HepG2 (cell line): ENCODE data around the gene NUTF2.

Experiments used
- FOXM1 ChIP-seq: sonication (generic); formaldehyde crosslinking; IDR thresholded peaks from 2 replicates; pipeline ENCODE4 v1.5.0; 2020; ENCODE audit warnings: missing genetic modification reagents
- ZFP41 ChIP-seq: sonication (generic); formaldehyde crosslinking; IDR thresholded peaks from 2 replicates; pipeline ENCODE4 v1.4.0; 2020; ENCODE audit warnings: mild to moderate bottlenecking, missing genetic modification reagents, borderline replicate concordance
- ZNF354B ChIP-seq: sonication (generic); formaldehyde crosslinking; IDR thresholded peaks from 2 replicates; pipeline ENCODE4 v1.8.0; 2022; ENCODE audit warnings: mild to moderate bottlenecking, missing genetic modification reagents
- ZNF879 ChIP-seq: sonication (generic); formaldehyde crosslinking; IDR thresholded peaks from 2 replicates; pipeline ENCODE4 v1.8.1; 2023; ENCODE audit warnings: missing genetic modification reagents
- TF ChIP-seq, protein P1 (sequence below): sonication (generic); formaldehyde crosslinking; IDR thresholded peaks from 2 replicates; pipeline ENCODE4 v1.5.0; 2020; ENCODE audit warnings: mild to moderate bottlenecking, missing genetic modification reagents, moderate library complexity

DNA sequence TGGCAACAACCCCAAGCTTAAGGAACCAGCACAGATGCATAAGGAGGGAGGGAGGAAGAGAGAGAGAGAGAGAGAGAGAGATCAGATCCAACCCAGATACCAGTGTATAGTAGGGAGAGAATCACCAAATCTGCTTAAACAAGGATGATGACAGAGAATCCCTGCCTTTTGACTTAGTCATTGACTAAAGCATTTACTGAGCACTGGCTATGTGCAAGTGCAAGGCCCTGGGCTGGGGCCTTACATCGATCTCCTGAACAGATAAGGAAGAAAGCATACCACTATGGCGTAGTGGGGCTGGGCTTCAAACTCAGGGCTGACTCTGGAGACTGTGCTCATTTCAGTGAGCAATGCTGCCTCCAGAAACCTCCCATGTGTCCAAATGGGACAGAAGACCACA is 24.2 kb upstream of the NUTF2 start:
- TF ChIP-seq ZNF879 (CRISPR knock-in tag), result no peak
- no peak for TF ChIP-seq ZFP41
- no peak for TF ChIP-seq FOXM1 (CRISPR knock-in tag)
- no peak for TF ChIP-seq ZNF354B
- TF ChIP-seq, protein P1, sequence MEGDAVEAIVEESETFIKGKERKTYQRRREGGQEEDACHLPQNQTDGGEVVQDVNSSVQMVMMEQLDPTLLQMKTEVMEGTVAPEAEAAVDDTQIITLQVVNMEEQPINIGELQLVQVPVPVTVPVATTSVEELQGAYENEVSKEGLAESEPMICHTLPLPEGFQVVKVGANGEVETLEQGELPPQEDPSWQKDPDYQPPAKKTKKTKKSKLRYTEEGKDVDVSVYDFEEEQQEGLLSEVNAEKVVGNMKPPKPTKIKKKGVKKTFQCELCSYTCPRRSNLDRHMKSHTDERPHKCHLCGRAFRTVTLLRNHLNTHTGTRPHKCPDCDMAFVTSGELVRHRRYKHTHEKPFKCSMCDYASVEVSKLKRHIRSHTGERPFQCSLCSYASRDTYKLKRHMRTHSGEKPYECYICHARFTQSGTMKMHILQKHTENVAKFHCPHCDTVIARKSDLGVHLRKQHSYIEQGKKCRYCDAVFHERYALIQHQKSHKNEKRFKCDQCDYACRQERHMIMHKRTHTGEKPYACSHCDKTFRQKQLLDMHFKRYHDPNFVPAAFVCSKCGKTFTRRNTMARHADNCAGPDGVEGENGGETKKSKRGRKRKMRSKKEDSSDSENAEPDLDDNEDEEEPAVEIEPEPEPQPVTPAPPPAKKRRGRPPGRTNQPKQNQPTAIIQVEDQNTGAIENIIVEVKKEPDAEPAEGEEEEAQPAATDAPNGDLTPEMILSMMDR (CRISPR knock-in tag), result no peak
